IPS-11a (cell line): Measurements from ENCODE around the gene ACLY.

Source experiments
- H3K4me3 ChIP-seq: one replicate; pipeline ENCODE4 v1.5.1; 2013; ENCODE audit warnings: low read depth, low read length, control low read depth

Gene ACLY

DNA sequence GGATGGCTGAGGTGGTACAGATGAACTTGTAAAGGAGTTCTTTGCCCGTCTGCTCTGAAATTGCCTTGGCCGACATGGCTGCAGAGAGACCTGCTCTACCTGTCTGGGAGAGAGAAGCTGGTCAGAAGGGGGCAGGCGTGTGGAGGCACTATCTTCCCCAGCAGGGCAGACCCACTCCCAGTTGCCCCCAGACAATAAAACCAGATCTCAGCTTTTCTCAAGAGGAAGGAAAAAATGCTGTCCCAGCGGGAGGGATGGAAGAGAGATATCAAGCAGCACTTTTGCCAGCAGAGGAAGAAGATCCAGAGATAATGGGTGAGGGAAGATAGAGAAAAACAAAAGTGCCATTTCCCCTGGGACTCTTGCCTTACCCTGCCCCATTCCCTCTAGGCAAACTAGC is 5.0 kb downstream of the ACLY start:
- H3K4me3 ChIP-seq, result no peak overlapping the region

DNA sequence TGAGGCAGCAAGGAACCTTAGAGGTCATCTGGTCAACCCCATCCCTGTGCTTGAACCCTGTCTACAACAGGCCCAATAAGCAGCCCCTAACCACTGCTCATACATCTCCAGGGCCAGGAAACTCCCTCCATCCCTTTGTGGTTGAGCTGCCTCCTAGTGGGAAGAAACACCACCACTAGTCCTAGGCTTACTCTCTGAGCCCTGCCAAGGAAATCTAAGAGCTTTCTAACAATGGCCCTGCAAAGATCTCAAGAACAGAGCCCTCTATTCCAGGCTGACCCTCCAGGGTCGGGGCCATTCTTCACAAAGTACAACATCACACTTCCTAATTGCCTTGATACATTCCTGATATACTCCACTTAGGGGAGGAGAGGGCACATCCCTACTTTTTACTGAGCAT is 5.8 kb downstream of the ACLY start:
- H3K4me3 ChIP-seq, result no peak overlapping the region

DNA sequence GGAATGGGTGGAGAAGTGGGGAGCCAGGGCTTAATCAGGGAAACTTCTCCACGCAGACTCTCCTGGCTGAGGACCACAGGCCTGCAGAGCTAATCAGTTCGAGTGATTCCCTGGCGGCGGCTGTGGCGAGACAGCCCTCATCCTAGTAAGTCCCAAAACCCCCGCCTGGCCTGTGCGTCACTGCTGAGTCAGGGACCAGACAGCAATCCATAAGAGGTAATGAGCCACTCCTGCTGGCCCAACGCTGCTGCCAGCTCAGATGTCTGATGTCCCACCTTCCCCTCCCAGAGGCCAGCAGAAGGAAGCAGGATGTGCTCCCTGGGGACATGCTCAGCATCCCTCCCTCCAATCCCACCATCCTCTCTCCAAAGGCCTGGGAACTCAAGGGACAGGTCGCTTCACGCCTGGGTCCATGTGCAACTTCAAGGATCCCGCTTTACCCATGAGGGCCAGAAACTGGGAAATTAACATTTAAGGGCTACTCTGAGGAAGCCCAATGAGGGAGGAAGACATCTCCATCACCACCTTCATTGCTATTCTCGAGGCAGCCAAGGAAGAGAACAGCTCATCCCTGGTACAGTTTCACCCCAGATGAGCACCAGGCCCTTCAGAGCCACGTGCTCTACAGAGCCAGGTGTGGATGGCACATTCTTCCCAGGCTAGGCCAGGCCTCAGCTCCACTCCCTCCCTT is 7.9 kb downstream of the ACLY start:
- H3K4me3 ChIP-seq, result no peak overlapping the region

DNA sequence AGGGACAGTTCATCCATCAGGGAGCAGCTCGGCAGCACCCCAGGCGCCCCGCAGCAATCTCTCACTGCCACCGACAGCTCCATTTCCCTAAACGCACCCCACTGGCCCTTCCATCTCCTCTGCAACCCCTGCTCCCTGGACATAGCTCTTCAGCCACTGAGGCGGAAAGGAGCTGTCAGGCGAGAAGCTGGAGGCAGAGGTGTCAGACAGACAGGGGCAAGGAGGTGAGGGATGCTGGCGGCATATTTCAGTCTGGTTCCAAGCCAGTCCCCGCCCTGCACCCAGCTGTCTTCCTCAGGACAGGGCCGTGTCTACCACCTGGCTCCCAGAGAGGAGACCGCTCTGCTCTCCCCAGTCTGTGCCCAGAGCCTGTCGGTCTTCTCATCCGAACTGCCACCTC is 9.7 kb downstream of the ACLY start:
- no peak overlapping the region for H3K4me3 ChIP-seq

DNA sequence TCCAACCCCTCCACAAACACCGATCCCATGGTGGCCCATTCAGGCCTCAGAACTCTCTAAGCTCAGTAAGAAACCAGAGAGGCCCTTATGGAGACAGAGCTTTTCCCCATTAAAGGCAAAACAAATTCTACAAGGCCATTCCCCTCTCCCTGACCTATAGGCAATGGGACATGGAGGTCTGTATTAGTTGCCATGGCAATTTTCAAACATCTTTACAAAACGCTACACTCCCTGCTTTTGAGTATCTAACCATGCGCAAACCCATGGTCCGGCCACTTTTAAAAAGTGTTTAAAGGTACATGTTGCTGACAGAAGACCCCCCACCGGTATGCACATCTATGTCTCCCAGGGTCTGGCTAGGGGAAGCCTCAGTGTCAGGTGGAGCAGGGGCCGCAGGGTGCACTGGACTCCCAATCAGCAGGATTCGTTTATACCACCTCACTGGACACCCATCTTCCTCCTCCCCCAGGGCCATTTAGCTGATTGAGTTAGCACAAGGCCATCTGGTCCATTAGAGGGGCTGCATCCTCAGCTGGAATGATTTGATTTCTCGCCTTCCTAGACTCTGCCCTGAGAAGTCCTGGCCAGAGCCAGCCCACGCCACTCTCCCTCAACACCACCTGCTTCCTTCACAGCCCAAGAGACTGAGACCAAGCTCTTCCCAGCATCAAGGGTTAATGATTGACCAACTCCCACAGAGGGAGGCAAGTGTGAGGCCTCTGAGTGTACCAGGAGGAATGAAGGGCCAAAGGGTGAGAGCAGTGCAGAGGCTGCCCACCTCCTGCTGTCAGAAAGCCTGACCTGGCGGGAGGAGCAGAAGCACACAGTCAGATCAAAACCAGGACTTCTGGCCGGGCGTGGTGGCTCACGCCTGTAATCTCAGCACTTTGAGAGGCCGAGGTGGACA is 10.9 kb downstream of the ACLY start:
- no peak overlapping the region for H3K4me3 ChIP-seq

DNA sequence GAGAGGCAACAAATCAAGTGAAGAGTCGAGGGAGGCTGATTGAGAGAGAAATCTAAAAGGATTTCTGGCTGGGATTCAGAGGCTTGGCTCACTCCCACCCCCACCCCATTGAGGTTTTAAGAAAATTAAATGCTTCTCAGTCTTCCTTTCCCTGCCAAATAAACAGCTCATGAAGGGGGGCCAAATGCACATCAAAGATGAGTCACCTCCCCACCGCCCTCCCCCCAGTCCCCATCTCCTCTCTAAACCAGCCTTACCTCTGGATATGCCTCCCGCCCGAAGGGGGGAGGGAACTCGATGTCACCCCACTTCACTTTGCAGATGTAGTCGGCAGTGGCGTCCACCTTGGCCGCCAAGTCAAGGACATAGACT is 11.6 kb downstream of the ACLY start:
- H3K4me3 ChIP-seq, result no peak overlapping the region

DNA sequence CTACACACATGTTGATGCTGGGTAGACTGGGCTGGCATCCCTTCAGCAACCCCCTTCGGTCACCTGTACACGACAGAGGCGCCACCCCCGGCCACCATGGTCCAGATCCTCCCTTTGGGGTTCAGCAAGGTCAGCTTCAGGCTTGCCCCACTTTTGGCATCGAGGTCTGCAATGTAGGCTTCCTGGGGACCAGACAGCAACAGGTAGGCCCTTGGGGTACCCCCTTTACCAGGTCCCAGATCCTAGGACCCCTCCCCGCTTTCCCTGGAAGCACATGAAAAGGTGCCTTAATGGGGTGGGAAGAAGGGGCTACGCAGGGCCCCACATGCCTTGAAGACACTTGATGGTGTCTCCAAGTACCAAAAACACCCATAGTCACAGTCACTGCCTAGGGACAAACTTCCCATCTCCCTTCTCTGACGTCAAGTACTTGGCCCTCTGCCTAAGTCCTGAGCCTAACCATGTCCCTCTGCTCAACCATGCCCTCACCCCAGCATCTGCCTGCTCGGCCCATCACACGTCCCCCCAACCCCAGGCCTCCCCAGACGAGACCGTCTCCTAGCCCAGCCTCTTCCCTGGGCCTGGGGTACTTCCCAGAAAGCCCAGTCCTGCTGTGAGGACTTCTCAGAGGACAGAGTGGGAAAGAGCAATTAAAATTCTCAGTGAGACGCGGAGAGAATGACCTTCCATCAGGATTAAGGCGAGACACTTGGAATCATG is 12.1 kb downstream of the ACLY start:
- H3K4me3 ChIP-seq, result no peak overlapping the region

DNA sequence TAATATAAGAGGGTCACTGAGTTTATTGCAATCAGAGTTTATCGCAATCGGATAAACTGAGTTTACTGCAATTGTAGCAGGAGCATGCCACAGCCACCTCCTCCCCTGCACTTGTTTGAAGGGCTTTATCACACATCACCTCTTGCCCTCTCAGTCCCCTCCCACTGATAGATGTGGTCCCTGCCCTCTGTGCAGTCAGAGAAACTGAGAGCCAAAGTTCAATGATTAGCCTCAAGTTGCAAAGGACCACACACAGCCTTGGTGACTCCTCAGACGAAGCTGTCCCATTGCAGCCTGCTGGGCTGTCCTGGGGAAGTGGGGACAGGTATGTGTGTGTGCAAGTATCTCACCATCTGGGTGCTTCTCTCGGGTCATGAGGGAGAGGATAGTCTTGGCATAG is 13.6 kb downstream of the ACLY start:
- no peak overlapping the region for H3K4me3 ChIP-seq

DNA sequence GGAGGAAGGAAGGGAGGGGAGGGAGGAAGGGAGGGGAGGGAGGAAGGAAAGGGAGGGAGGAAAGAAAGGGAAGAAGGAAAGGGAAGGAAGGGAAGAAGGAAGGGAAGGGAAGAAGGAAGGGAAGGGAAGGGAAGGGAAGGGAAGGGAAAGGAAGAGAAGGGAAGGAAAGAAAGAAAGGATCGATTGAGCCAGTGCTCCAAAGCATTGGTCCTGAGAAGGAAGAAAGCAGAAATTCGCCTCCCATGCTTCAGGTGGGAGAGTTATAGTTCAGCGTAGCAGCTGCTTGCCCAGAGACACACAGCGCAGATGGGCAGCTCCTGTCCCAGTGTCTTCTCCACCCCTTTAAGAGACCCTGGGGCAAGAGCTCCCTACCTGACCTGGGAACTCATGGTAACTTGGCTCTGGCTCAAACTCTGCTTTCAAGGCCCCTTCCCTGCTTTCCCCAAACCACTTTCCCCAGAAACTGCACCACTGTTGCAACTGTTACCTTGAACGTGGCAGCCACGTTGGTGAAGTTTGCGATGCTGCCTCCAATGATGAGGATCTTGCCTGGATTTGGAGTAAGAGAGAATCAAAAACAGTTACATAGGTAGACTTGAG is 14.4 kb downstream of the ACLY start:
- H3K4me3 ChIP-seq, result no peak overlapping the region

DNA sequence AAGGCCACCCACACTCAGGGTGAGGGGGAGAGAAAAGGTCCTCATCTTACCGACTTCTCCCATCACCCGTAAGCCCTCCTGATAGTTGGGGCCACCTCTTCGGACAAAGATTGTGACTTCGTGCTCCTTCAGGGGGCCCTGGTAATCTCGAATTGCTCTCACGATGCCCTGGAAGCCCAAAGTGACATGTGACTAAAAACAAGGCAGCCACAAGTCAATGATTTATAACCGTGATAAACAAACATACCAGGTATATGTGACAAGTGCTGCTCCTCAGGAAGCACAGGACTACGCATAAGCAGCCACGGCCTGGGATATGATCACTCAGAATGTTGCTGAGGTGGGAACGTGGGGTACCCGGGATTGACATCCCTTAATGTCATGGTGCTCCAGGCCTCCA is 17.1 kb downstream of the ACLY start:
- H3K4me3 ChIP-seq, result no peak overlapping the region

DNA sequence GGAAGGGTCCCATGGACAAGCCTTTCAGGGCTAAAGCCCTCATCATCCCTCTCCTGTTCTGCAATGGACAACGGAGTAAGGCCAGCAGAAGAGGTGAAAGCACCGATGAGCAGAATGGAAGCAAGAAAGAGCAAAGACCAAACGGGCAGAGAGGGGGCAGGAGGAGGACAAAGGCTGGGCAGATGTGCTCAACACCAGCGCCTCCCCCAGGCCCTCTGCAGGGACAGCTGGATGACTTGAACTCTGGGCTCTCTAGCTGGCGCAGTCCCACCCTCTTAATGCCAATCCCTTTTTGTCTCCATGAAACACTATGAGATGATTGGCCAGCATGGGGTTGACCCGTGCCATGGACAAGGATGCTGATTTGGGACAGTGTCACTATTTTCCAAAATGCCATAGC is 22.0 kb downstream of the ACLY start:
- H3K4me3 ChIP-seq, result no peak overlapping the region

DNA sequence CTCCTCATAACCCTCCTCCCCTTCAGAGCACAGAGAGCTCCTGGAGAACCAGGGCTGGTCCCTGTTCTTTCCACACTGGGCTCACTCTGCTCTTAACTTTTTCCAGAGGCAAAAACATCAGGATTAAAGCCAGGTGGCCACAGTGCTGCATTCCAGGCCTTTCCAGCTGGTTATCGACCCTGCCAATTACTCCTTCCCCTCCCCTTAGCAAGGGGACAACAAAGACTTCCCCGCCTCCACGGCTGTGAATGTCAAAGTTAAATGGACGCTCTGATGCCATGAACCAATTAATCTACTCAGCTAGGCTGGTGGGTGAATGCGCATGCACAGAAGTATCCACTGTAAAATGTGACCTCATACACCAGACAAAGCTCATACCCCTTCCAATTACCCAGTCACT is 23.1 kb downstream of the ACLY start:
- no peak overlapping the region for H3K4me3 ChIP-seq

DNA sequence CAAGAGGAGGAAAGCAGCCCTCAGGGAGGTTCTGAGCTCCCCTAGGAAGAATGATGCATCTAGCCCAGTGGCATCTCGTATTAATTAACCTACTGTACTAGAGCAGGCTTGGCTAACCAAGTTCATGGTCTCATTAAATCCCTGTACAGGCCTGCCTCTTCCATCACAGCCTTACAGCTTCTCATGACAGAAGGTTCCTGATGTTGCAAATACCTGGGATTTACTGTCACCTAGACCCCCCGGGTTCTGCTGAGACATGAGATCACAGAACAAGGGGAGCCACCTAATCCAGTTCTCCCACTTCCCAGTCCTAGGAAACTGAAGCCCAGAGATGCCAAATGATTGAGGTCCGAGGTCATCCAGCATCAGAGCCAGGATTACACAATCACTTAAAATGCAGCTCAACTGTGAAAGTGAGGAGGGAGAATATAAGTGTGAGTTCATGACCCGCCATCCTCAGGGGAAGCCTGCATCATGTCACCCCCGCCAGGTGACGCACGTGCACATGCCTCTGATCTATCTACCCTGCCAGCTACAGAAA is 23.9 kb downstream of the ACLY start:
- no peak overlapping the region for H3K4me3 ChIP-seq

DNA sequence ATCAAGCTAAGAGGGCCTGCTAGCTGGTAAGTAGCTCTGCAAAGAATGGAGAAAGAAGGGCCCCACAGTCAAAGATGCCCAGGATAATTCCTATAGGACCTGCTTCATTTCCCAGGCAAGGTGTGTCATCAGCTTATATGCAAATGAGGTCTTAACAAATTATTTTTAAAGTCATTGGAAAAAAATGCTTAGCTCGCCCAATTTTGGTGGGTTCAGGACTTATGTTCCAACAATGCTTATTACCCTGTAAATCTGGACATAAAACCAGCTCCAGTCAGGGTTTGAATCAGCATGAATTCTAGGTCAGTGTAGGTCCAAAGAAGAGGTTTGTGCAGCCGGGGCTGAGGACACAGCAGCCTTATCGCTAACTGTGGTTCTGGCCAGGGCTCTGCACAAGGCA is 25.4 kb downstream of the ACLY start:
- no peak overlapping the region for H3K4me3 ChIP-seq

DNA sequence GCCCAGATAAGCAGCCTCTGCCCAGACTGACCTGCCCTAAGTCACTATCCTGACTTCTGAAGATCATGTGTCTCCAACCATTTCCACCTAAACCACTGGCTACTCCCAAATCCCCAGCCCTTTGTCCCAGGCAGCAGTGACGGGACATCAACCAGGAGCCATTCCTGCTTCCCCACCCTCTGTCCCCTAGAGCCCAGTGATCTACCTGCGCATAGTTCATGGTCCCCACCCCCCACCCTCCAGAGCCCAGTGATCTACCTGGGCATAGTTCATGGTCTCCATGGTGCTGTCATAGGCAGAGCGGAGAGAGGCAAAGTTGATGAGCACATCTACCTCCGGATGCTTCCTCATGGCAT is 26.8 kb downstream of the ACLY start:
- H3K4me3 ChIP-seq, result no peak overlapping the region

DNA sequence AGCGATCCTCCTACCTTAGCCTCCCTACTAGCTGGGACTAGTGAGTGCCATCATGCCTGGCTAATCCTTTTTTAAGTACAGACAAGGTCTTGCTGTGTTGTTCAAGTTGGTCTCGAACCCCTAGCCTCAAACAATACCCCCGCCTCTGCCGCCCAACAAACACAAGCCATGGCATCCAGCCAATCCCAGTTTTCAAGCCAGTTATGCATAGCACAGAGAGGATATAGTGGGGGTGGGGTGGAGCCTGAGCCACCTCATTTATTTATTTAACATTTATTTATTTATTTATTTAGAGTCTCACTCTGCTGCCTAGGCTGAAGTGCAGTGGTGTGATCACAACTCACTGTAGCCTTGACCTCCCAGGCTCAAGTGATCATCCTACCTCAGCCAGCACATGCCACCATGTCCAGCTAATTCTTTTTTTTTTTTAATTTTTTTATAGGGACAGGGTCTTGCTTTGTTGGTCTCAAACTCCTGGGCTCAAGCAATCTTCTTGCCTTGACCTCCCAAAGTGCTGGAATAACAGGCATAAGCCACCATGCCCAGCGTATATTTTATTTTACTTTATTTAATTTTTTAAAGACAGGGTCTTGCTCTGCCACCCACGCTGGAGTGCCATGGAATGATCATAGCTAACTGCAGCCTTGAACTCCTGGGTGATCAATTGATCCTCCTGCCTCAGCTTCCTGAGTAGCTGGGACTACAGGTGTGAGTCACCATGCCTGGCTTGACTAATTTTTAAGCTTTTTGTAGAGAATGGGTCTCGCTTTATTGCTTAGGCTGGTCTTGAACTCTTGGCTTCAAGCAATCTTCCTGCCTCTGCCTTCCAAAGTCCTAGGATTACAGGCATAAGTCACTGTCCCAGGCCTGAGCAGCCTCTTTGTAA is 27.4 kb downstream of the ACLY start:
- H3K4me3 ChIP-seq, result no peak overlapping the region

DNA sequence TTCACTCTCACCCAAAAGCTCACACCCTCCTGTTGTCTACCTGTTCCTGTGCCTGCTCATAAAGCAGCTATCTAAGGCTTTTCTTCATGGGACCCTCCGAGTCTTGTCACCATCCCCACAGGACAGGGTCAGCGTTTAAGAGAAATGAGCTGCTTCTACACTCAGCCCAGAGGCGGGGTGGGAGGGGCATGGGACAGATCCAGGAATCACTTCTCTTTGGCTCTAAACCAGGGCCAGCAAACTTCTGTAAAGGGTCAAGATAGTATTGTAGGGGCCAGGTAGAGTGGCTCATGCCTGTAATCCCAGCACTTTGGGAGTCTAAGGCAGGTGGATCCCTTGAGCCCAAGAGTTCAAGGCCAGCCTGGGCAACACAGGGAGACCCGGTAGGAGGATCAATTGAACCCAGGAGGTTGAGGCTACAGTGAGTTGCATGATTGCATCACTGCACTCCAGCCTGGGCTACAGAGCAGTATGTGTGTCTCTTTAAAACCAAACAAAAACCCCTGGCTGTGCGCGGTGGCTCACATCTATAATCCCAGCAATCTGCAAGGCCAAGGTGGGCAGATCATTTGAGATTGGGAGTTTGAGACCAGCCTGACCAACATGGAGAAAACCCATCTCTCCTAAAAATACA is 30.3 kb downstream of the ACLY start:
- no peak overlapping the region for H3K4me3 ChIP-seq

DNA sequence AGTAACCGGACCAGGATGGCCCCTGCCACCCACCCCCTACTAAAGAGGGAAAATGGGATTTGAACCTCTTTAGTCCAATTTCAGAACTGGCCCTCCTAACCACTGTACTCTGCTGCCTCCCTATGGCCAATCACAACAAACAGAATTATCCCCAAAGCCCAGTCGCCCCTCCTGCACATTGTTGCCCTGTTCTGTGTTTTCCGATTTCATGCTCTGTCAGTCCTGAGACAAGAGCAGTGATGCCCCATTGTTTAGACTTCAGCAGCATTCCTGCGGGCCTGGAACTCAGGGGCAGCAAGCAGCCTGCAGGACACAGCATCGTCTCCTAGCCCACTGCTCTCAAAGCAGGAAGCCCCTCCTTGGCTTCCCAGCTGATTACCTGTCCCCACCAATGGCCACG is 33.0 kb downstream of the ACLY start:
- no peak overlapping the region for H3K4me3 ChIP-seq

DNA sequence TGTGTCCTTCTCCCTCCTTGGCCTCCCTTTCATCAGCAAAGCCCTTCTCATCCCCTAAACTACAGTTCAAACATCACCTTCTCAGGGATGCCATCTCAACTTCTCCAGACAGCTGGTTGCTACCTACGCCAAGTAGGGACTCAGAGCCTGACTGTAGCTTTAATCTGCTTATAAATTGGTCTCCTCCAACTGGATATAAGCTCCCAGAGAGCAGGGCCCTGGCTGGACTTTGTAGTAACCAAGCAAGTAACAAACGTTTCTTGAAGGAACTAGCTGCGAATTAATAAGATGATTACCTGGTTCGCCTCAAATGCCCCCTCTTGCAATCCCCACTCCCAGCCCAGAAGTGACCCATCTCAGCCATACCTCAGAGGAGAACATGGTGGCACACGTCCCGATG is 36.0 kb downstream of the ACLY start:
- H3K4me3 ChIP-seq, result no peak overlapping the region

DNA sequence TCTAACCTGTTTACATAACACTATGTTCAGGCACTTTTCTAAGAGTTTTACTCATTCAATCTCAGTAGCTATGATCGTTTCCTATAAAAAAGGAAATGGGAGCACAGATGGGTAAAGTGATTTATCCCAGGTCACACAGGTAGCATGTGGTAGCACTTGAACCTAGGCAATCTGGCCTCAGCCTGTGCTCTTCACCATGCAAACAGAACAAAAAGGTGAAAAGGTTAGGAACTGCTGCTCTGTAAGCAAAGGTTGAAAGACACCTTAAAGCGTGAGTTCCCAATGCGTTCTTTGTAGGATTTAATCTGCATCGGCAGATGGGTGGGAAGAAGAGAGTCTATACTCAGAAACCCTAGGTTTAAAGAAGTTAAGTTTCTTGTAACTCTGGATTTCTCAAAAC is 38.6 kb downstream of the ACLY start:
- no peak overlapping the region for H3K4me3 ChIP-seq
